SK-N-SH (cell line): ENCODE results near the gene ELOVL2.

Experiments
- MAX ChIP-seq: IDR thresholded peaks from 2 replicates; pipeline ENCODE4 v1.4.0; 2012; ENCODE audit warnings: low read depth
- RAD21 ChIP-seq: IDR thresholded peaks from 2 replicates; pipeline ENCODE4 v1.6.1; 2012; ENCODE audit warnings: mild to moderate bottlenecking, low read length

GRCh38 chr6:11028959-11029358 lies 15.1 kb downstream of the ELOVL2 start:
- TF ChIP-seq MAX (no peak), RAD21 (no peak)
